GM19193 (cell line): ENCODE data around the gene PODXL2.

ENCODE experiments used
- POLR2A ChIP-seq: IDR thresholded peaks from 4 replicates; pipeline ENCODE4 v1.6.1; 2011; ENCODE audit not compliant: insufficient read depth, insufficient read length; ENCODE audit errors: extremely low read depth

The PODXL2 gene

DNA sequence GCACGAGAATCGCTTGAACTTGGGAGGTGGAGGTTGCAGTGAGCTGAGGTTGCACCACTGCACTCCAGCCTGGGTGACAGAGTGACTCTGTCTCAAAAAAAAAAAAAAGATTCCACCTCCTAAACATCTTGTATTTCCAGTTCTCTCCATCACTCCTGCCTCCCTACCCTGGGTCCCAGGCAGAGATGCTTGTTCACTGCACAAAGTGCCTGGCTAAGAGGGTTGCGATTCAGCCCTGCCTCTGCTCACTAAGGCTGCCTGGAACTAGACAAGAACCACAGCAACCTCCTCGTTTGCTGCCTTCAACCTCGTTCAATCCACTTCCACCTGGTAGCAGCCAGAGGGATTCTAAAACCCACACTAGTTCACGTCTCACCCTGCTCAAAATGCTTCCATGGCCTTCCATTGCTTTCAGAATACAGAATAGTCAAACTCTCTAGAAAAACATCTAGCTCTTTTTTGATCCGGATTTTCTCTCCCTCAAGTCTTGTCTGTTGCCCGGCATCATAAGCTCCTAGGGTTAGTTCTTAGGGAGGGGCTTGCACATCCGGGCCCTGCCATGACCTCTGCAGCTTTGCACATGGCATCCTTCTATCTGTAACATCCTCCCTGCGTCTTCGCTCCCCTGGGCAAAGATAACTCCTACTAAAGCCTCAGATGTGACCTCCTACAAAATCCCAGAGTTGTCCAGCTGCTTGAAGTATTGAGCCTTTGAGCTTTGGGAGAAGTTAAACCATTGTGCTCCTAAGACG lies 31.8 kb upstream of the PODXL2 start:
- TF ChIP-seq POLR2A, result no peak

DNA sequence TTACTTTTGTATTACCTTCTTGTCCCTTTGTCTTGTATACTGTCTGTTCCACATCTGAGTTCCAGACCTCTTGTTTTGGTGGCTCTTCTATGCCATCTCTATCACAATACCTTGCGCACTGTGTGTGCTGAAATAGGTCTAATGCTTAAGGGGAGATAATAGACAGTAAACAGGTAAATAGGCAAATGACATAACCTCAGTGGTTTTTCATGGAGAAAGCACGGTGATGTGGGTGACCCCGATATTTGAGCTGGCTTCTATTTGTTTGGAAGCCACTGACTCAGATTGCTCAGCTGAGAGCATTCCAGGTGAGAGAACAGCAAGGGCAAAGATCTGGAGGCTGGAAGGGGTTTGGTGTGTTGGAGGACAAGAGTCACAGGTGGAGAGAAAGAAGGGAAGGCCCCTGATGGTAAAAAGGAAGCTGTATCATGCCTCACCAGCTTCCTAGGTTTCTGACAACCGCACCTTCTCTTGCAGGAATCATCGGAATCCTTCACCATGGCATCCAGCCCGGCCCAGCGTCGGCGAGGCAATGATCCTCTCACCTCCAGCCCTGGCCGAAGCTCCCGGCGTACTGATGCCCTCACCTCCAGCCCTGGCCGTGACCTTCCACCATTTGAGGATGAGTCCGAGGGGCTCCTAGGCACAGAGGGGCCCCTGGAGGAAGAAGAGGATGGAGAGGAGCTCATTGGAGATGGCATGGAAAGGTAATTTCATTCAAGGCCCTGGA lies 30.0 kb upstream of the PODXL2 start:
- peak; percentile 11 for TF ChIP-seq POLR2A

DNA sequence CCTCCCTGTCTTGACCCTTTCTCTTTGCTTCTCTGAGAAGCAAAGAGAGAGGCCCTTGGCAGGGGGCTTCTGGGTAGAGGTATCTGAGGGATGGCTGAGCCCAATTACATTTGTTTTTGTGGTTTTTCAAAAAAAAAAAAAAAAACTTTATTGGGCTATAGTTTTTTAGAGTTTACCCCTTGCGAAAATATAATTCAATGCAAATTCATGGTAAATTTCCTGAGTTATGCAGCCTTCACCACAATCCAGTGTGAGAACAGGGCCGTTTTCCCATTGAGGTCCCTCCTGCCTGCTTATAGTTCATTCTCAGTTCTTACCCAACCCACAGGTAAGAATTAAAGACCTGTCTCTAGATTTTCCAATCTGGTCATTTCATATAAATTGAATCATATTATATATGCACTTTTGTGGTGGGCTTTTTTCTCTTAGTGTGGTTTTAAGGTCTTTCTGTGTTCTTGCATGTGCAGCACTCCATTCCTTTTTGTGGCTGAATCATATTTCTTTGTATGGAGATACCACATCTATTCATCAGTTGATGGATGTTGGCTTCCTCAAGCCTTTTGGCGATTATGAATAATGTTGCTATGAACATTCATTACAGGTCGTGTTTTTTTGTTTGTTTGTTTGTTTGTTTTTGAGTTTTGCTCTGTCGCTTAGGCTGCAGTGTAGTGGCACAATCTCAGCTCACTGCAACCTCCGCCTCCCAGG lies 28.1 kb upstream of the PODXL2 start:
- no peak for TF ChIP-seq POLR2A

DNA sequence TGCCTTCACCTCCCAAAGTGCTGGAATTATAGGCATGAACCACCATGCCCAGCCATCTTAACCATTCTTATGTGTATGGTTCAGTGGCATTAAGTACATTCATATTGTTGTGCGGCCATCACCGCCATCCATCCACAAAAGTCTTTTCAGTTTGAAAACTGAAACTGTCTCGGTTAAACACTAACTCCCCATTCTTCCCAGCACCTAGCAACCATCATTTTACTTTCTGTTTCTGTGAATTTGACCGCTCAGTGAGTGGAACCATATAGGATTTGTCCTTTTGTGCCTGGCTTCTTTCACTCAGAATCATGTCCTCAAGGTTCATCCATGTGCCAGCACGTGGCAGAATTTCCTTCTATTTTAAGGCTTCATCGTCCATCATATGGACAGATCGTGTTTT lies 24.9 kb upstream of the PODXL2 start:
- no peak for TF ChIP-seq POLR2A

DNA sequence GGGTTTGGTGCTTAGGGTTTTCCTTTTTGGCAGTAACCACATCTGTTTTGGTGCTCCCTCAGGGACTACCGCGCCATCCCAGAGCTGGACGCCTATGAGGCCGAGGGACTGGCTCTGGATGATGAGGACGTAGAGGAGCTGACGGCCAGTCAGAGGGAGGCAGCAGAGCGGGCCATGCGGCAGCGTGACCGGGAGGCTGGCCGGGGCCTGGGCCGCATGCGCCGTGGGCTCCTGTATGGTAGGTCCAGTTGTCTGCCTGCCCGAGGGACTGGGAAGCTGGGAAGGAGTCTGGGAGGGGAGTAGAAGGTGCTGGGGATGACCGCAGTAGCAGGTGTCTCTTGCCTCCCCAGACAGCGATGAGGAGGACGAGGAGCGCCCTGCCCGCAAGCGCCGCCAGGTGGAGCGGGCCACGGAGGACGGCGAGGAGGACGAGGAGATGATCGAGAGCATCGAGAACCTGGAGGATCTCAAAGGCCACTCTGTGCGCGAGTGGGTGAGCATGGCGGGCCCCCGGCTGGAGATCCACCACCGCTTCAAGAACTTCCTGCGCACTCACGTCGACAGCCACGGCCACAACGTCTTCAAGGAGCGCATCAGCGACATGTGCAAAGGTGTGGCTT lies 24.3 kb upstream of the PODXL2 start:
- TF ChIP-seq POLR2A, result no peak

DNA sequence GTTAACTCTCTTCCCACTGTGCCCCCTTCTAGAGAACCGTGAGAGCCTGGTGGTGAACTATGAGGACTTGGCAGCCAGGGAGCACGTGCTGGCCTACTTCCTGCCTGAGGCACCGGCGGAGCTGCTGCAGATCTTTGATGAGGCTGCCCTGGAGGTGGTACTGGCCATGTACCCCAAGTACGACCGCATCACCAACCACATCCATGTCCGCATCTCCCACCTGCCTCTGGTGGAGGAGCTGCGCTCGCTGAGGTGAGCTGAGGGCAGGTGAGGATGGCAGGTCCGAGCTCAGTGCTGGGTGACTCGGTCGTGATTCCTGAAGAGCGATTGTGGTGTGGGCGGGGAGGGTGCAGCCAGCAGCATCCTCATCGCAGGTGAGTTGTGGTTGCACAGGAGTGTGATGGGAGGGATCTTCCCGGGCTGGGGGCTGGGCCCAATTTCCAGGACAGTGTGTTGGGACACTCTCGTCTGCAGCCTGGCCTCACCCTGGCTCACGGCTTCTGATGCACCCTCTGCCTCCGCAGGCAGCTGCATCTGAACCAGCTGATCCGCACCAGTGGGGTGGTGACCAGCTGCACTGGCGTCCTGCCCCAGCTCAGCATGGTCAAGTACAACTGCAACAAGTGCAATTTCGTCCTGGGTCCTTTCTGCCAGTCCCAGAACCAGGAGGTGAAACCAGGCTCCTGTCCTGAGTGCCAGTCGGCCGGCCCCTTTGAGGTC lies 22.7 kb upstream of the PODXL2 start:
- TF ChIP-seq POLR2A, result no peak

DNA sequence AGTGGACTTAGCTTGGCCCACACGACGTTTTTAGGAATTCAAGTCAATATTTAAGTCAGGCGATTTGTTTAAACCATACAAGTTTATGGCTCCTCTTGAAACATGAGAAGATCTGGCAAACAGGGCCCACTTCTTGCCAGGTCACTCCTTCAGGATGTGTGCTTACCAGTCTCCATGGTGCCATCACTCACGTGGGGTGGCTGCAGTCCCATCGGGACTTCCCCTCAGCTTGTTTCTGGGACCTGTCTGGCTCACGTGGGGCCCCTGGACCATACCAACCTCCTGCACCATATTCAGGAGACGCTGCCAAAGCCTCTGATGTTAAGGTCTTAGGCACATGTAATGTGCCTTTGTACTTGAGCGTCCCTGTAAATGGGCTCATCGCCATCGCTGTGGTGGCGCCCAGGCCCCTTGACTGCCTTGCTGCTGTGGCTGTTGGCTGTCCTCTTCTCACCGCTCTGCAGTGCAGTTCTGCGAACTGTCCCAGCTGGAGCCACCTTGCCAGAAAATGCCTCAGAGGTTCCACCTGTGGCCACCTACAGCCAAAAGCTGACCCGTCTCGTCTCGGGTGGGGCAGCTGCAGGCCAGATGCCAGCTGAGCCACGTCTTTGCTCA lies 21.9 kb upstream of the PODXL2 start:
- TF ChIP-seq POLR2A, result no peak

DNA sequence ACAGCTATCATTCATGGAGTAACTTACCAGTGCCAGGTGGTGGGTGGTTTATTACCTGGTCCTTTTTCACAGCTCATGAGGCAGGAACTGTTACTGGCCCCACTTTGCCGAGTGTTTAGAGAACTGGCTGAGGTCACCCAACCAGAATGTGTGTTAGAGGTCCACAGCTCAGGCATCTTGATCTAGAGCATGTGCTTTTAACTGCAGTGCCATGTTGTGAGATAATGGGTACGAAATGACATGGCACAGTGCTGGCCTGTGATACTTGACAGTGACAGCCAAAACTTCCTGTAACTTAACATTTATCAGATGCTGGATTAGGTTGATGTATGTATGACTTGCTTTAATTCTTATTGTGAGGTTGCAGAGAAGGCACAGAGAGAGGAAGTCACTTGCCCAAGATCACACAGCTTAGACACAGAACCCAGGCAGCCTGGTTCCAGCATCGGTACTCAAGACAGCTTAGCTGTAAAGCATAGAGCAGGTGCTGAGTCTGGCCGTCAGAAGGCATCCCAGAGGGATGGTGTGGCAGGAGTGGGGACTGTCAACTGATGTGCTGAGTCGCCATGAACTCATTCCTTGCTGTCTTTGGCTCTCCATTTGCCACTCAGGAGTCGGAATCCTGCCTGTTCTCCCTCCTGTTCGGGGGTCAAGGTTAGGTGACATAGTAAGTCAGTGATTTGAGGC lies 21.2 kb upstream of the PODXL2 start:
- peak; percentile 23 for TF ChIP-seq POLR2A

DNA sequence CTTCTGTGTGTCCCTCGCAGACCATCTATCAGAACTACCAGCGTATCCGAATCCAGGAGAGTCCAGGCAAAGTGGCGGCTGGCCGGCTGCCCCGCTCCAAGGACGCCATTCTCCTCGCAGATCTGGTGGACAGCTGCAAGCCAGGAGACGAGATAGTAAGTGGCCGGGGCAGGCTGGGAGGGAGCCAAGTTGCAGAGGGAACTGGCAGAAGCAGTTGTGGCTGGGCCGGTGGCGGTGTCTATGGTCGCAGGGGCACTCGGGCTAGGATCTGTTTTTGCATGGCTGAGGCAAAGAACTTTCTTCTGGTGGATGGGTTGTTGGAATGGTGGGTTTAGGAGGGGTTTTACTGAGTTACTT lies 20.6 kb upstream of the PODXL2 start:
- peak; percentile 8 for TF ChIP-seq POLR2A

DNA sequence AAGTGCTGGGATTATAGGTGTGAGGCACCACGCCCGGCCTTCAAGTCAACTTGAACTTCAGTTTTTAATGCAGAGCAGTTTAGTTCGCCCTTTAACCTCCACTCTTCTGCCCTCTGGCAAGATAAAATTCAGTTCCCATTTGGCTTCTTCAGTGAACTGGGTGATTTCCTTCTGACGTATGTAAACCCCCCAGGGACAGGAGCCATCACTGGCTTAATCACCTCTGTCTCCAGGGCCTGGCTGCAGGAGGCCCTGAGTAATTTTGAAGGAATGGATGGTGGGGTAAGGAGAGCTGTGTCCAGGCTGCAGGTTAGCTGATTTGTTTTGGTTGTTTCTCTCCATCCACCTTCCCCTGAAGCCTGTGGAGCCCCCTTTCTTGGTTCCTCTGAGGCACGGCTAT lies 18.9 kb upstream of the PODXL2 start:
- TF ChIP-seq POLR2A, result no peak

DNA sequence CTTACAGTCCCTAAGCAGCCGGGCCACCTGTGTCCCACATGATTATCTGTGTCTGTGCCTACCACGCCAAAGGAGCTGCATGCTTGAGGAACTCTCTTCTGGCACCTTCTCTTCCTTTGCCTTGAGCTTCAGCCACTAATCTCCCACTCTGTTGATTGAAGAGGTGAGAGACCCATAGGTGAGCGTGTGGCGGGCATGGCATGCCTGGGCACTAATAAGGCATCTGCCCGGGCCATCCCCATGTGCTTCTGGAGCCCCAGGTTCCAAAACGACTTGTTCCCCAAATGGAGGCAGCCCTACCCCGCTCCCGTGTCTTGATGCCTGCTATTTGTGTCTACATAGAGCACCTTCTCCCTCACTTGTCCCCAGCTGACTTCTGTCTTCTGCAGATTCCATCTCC lies 17.7 kb upstream of the PODXL2 start:
- TF ChIP-seq POLR2A, result no peak

DNA sequence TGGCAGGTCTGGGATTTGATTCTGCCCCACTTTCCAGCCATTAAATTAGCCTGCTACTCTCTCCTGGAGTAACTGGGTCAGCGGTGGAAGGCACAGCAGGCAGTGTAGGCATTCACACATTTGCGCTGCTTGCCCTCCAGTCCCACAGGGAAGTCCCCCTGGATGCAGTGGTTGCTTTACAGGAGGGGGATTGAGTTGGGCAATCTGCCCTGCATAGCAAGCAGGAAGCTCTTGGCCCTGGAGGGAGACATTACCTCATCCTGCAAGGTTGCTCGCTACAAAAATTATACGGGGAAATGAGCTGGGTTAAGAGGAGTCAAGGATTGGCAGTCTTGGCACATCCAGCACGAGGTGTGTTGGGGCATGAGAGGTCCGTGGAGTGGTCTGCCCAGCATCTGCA lies 16.0 kb upstream of the PODXL2 start:
- no peak for TF ChIP-seq POLR2A

DNA sequence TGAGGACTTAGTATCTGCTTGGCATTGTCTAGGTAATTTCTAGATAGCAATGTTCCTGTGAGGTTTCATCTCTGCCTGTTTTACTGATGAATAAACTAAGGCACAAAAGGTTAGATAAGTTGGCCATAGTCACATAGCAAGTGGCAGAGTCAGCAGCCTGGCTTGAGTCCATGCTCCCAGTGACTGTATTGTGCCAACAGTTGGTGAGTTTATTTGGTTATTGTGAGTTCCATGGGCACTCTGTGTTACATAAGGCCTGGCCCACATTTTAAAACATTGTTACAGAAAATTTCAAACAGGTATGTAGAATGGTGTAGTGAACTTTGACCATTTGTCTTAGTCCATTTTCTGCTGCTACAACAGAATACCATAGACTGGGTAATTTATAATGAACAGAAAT lies 15.6 kb upstream of the PODXL2 start:
- no peak for TF ChIP-seq POLR2A
